CD4-positive, alpha-beta T cell treated with Interleukin-4 for 4 hours (primary cell): ENCODE results near the gene ENOSF1.
"Not testable (repeated sequence)": the region's sequence is repeated elsewhere in the genome, so short reads cannot be mapped to it uniquely, and the experiment has no call there.

ENCODE experiments used
- DNase-seq: peaks from one replicate; pipeline ENCODE4 v3.0.0-alpha.2; 2020

ENOSF1 gene

DNA sequence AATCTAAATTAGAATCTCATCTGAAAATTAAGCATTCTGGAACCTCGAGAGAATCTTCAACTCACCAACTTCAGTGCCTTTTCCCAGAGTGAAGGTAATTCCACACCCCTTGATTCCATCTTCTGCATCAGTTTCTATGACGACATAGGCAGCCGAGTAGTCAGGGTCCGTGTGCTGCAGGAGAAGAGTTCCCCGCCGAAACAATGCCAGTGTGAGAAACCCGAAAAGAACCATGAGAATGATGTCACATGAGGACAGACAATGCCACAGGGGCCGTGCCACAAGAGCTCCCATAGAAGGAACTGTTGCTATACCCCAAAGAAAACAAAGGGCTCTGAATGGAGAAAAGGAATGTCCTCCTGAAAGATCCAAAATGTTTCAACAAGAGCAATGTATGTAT, 6.0 kb downstream of the ENOSF1 start:
- no peak for DNase-seq

- no peak for DNase-seq
These were observed 9.0 kb downstream of the ENOSF1 start for GRCh38 chr18:703213-703967.

DNA sequence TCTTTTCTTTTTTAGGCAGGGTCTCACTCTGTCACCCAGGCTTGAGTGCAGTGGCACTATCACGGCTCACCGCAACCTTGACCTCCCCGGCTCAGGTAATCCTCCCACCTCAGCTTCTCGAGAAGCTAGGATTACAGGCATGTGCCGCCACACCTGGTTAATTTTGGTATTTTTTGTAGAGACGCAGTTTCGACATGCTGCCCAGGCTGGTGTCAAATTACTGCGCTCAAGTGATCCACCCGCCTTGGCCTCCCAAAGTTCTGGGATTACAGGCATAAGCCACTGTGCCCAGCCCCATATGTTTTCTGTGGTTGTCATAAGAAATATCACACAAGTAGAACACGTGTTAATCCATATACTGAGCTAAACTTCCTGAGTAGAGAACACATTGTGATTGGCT, 14.6 kb downstream of the ENOSF1 start:
- no peak for DNase-seq

DNA sequence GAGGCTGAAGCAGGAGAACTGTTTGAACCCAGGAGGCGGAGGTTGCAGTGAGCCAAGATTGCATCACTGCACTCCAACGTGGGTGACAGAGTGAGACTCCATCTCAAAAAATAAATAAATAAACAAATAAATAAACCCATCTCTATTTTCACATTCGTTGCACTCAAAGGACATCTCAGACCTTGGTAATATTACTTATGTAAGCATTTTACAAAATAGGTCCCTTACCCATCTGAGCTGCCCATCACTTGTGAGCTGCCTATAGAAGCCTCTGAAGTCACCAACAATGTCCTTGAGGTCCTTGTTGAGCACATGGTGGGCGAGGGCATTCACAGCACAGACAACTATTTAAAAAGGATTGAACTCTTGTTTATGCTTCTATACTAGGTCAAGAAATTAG, 15.4 kb downstream of the ENOSF1 start:
- DNase-seq = no peak

DNA sequence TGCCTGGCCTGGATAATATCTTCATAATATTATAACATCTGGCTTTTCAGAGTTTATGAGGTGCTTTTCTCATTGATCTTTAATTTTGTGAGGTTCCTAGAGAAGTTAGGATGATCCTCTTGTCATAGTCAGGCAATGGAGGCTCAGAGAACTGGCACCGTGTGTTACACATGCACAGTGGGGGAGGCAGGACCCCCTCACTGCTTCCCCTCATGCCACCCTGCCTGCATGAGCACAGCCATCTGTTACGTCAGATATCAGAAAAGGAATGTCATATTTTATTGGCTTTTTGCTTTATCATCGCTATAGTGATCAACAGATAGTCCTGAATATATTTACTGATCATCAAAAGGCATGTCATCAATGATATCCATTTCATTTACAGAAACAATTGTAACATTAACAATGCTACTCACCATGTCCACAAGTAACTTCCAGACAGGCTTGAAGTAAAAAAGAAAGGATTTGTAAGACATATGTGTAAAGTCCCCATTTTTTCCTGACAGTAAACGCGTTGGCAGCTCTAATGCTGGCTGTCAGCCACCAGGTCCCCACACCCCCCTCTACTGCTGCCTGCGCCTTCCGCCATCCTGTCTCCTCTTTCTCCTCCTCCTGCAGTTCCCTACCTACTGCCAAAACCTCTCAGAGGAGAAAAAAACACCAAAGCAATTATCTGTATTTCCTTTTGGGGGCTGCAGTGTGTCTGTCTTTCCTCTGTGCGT, 18.8 kb downstream of the ENOSF1 start:
- DNase-seq = no peak

GRCh38 chr18:692824-693223, 19.6 kb downstream of the ENOSF1 start:
- DNase-seq = no peak

DNA sequence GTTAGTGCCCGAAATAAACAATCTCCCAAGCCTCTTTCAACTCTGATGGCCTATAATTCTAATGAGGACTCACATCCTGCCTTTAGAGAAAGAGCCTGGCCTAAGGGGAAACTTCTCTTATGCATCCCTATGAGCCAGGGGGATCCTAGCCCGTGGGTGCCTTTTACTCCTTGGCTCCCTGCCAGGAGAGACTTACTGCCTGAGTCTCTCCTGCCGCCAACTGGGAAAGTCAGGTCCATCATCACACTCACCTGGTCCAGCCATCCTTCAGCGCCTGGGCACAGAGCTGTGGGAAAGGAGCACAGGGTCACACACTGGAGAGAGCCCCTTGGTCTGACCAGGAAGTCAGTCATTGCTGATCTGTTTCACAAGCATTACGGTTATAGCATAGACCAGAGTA, 24.1 kb downstream of the ENOSF1 start:
- DNase-seq = no peak

DNA sequence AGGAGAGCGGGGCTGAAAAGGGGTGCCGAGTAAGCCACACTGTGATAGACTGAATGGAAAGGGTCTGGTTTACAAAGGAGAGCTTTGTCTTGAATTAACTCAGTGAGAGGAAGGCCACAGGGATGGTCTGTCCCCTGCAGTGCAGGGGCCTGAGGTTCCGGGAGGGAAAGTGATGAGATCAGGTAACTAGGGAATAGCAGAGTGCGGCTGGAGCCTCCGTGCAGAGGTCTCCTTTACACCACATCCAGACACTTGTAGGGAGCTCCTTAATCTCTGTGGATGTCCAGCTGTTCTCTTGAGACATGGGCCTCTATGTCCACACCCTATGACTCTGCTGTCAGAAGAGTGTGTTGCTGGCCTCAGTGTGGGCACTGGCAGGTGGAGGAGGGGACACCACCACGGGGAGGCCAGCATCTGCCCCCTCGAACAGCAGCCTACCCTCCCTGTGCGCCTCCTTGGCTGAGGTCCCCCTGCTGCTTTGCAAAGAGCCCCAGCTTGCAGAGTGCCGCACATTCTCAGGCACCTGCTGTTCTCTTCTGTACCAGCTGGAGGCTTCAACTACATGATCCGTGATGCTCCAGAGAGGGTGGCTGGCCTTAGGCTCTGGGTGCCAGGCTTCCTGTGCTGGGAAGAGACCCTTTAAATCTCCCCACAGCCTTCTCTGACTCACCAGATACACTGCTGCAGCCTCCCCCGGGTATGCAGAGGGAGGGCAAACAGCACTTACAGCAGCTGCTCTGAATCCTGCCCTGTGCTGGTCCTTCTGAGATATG, 25.9 kb downstream of the ENOSF1 start:
- DNase-seq = no peak

DNA sequence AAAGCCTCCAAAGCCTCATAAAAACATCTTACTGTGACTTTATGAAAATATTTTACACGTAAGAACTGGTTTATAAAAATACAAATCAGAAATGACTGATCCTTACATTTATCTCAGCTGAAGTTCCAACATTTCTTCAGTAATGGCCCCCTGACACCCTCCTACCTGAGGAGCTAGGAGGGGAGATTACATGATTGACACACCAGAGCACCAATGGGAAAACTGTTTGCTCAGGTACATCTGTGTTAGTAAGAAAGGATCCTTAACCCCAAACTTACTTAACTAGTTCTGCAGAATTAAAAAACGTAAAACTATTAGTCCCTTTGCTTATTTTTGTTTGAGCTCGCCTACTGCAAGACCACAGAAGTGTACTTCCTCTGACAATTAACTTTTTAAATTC, 27.0 kb downstream of the ENOSF1 start:
- no peak for DNase-seq

- DNase-seq = no peak
These were observed 28.9 kb downstream of the ENOSF1 start for GRCh38 chr18:683531-683930.

- DNase-seq = no peak
These were observed 29.6 kb downstream of the ENOSF1 start for GRCh38 chr18:682833-683232.

GRCh38 chr18:682416-682815, 30.0 kb downstream of the ENOSF1 start:
- DNase-seq = not testable (repeated sequence)

DNA sequence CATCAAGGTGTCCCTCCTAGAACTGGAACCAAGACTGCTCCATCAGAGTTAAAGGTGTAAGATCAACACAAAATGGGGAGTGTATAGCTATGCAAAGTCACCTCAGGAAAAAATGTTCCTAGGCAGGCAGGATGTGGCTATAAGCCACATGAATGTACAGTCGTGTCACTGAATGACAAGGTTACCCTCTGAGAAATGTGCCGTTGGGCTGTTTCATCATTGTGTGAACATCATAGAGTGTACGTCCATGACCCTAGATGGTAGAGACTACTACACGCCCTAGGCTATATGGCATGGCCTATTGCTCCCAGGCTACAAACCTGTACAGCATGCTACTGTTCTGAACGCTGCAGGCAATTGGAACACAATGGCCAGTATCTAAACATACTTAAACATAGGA, 30.4 kb downstream of the ENOSF1 start:
- peak; percentile 42 for DNase-seq

DNA sequence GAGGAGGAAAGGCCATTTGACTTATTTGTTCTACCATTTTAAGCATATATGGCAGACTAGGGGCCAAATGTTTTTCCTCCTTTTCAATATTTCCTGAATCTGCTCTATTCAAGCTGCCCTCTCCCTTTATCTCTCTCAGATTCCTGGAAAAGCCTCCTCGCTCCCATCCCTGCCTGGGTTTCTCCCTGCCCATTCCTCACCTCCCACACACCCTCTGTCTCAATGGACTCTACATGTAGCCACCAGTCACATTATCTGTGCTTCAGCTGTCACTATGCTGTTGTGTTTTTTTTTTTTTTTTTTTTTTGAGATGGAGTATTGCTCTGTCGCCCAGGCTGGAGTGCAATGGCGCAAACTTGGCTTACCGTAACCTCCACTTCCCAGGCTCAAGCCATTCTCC, 32.0 kb downstream of the ENOSF1 start:
- no peak for DNase-seq

DNA sequence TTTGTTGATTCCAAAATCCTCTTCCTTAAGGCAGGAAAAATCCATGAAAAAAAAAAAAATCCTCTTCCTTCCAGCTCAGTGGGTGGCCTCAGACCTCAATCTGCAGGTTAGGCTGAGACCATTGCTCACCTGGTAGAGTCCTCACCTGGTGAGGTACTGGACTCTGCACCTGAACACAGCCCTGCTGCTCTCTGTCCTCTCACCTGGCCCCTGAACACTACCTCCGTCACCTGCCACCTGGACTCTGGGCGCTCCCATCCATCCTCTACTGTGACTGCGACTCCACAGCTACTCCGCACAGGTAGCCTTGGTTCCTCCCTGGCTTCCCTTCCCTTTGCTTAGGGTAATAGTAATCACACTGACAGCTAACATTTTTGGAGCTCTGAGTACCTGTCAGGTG, 32.9 kb downstream of the ENOSF1 start:
- DNase-seq = no peak

GRCh38 chr18:678482-679182, 33.8 kb downstream of the ENOSF1 start:
- no peak for DNase-seq

DNA sequence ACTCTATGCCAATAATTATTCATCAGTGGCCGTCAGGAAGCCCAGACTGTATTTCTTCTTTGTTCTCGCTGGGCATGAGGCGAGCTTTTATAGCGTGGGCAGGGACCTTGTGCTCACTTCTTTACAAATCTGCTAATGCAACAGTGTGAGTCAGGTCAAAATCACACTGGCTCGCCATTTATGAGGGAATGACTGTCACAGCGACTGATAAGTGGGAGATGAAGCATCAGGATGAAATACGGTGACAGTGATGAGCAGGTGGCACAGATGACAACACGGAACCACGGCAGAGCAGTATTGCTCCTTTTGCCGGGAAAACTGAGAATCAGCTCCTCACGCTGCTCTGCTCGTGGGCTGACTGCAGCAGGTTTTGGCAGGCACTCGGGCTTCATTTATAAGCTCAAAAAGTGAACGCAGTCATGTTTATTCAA, 34.5 kb downstream of the ENOSF1 start:
- no peak for DNase-seq

GRCh38 chr18:677145-677544, 35.3 kb downstream of the ENOSF1 start:
- no peak for DNase-seq

DNA sequence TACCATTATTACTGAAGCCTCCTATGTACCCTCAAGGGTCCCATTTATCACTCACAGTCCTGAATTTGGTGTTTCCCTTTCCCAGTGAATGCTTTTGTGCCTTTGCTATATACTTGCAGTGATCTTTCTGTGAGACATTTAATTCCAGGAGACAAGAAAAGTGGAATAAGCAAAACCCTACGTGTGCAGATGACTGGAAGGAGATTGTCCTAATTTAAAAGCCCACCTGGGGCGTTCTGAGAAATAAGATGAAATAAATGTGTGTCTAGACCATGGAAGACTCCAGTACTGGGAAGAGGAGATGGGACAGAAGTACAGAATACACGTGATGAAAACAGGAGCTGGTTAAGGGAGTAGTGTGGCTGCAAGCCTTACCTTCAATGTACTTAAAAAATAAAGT, 35.7 kb downstream of the ENOSF1 start:
- DNase-seq = no peak

DNA sequence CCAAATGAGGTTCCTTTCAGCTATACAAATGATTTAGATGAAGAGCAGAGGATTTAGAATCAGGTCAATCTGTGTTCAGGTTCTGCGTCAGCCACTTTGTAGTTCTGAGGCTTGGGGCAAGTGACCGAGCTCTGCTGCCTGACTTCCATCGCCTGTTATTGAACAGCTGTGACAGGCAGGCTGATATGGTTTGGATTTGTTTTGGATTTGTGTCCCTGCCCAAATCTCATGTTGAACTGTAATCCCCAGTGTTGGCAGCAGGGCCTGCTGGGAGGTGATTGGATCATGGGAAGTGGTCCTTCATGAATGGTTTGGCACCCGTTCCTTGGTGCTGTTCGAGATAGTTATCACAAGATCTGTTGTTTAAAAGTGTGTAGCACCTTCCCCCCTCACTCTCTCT, 36.4 kb downstream of the ENOSF1 start:
- no peak for DNase-seq

DNA sequence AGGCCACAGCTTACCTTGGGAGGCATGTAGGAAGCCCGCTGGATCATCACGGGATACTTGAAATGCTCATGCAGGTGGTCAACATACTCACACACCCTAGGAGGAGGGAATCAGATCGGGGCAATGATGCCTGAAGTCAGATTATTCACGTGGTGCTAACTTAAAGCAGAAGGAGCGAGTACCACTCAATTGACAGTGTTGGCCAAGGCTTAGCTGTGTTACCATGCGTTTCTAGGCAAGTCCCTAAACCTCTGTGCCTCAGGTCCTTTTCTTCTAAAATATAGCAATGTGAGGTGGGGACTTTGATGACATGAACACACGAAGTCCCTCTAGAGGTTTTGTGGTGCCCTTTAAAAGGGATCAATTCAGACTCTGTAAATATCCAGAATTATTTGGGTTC, 37.1 kb downstream of the ENOSF1 start:
- no peak for DNase-seq

GRCh38 chr18:673769-674168, 38.7 kb downstream of the ENOSF1 start:
- DNase-seq = no peak

- DNase-seq = no peak
These were observed 39.1 kb downstream of the ENOSF1 start for GRCh38 chr18:673317-673716.
